Panc1 (cell line): Measurements from ENCODE around the gene FRMD4A. TPM values are rescaled to one million over a fixed set of nuclear protein-coding genes. Genes with fewer than 3 reads are reported as not detected.

Experiments
- ATAC-seq: fragments of 200-7000 bp; cut with Tn5 transposase; 2 replicates; pipeline ENCODE4 v1.9.1; 2020; ENCODE audit warnings: mild to moderate bottlenecking, moderate library complexity
- BruUV-seq: library from RNA; stranded (reverse); fragments of 400-500 nt; replicated peaks from 2 replicates; lab custom pipeline; 2021; lab: Mats Ljungman, UMichigan
- CTCF ChIA-PET: fragments of 300-600 bp; sonication (Branson Sonifier 250); formaldehyde crosslinking; loops from one replicate; lab custom pipeline; 2022; ENCODE audit warnings: antibody characterized with exemption; lab: Charles Lee
- POLR2A ChIA-PET: fragments of 300-600 bp; sonication (Branson Sonifier 250); formaldehyde crosslinking; loops from one replicate; lab custom pipeline; 2022; ENCODE audit warnings: antibody characterized with exemption; lab: Charles Lee
- DNase-seq: peaks from one replicate; pipeline ENCODE4 v3.0.0-alpha.2; 2010; ENCODE audit warnings: low read depth, low spot score
- H3K27ac ChIP-seq: 2 replicates; pipeline ENCODE4 v1.5.1; 2011; ENCODE audit warnings: mild to moderate bottlenecking, low read length, inconsistent platforms
- H3K27me3 ChIP-seq: fragments of 200-500 bp; sonication (Bioruptor generic); 2 replicates; pipeline ENCODE4 v1.6.0; 2014; ENCODE audit warnings: low read length, inconsistent platforms; ENCODE audit not compliant: control insufficient read depth, insufficient read depth
- H3K36me3 ChIP-seq: fragments of 200-500 bp; sonication (Bioruptor generic); 2 replicates; pipeline ENCODE4 v1.5.1; 2014; ENCODE audit warnings: inconsistent platforms, mild to moderate bottlenecking, low read length, moderate library complexity; ENCODE audit not compliant: control insufficient read depth, insufficient read depth
- H3K4me1 ChIP-seq: 2 replicates; pipeline ENCODE4 v1.5.1; 2011; ENCODE audit warnings: inconsistent platforms, mild to moderate bottlenecking, low read length, moderate library complexity; ENCODE audit not compliant: control insufficient read depth, insufficient read depth
- H3K4me3 ChIP-seq, 2 experiments: 2 replicates each; pipeline ENCODE4 v1.5.1; 2011 to 2012; ENCODE audit warnings: low read depth in 2 of 2, low read length in 2 of 2, mild to moderate bottlenecking in 2 of 2, inconsistent platforms in 1 of 2, moderate library complexity in 1 of 2
- H3K9me3 ChIP-seq: fragments of 200-500 bp; sonication (Bioruptor generic); 2 replicates; pipeline ENCODE4 v1.5.1; 2014; ENCODE audit warnings: low read depth, mild to moderate bottlenecking, inconsistent platforms, low read length, moderate library complexity; ENCODE audit not compliant: control insufficient read depth, insufficient read depth
- CTCF ChIP-seq: fragments of 450-650 bp; IDR thresholded peaks from 2 replicates; pipeline ENCODE4 v1.5.1; 2017; ENCODE audit warnings: mild to moderate bottlenecking
- POLR2AphosphoS5 ChIP-seq: IDR thresholded peaks from 2 replicates; pipeline ENCODE4 v1.6.1; 2012; ENCODE audit warnings: mild to moderate bottlenecking, low read depth, low read length, moderate library complexity
- SIN3A ChIP-seq: IDR thresholded peaks from 2 replicates; pipeline ENCODE4 v1.6.1; 2012; ENCODE audit warnings: low read depth, mild to moderate bottlenecking, low read length, moderate library complexity, borderline replicate concordance; ENCODE audit not compliant: insufficient read depth
- TCF7L2 ChIP-seq: IDR thresholded peaks from 2 replicates; pipeline ENCODE4 v1.6.1; 2011; ENCODE audit warnings: mild to moderate bottlenecking, low read depth, low read length, inconsistent platforms
- in situ Hi-C: cut with HindIII; loops from 2 replicates; pipeline ENCODE4 v1.10.0; 2016; ENCODE audit warnings: low sequenced_read_pairs, low pct_unique_long_range_greater_than_20kb
- intact Hi-C: fragments of 100-400 bp; cut with micrococcal nuclease; formaldehyde crosslinking; loops from one replicate; pipeline ENCODE4 v1.10.0; 2022; ENCODE audit not compliant: unreplicated experiment
- total RNA-seq: library from RNA; stranded (reverse); gene quantifications from one replicate; pipeline ENCODE4 v1.2.1, GENCODE V29; 2021; ENCODE audit not compliant: unreplicated experiment
- TF ChIP-seq, protein P1 (sequence below), 2 experiments: IDR thresholded peaks; 2 replicates each; pipeline ENCODE4 v1.6.1; 2011 to 2012; ENCODE audit warnings: low read depth in 2 of 2, control low read depth in 1 of 2, low read length in 1 of 2, mild to moderate bottlenecking in 1 of 2, moderate library complexity in 1 of 2; ENCODE audit not compliant: insufficient read depth in 1 of 2

FRMD4A gene
- total RNA-seq, 1 experiment from 2014 or later, result 7.1 TPM

DNA sequence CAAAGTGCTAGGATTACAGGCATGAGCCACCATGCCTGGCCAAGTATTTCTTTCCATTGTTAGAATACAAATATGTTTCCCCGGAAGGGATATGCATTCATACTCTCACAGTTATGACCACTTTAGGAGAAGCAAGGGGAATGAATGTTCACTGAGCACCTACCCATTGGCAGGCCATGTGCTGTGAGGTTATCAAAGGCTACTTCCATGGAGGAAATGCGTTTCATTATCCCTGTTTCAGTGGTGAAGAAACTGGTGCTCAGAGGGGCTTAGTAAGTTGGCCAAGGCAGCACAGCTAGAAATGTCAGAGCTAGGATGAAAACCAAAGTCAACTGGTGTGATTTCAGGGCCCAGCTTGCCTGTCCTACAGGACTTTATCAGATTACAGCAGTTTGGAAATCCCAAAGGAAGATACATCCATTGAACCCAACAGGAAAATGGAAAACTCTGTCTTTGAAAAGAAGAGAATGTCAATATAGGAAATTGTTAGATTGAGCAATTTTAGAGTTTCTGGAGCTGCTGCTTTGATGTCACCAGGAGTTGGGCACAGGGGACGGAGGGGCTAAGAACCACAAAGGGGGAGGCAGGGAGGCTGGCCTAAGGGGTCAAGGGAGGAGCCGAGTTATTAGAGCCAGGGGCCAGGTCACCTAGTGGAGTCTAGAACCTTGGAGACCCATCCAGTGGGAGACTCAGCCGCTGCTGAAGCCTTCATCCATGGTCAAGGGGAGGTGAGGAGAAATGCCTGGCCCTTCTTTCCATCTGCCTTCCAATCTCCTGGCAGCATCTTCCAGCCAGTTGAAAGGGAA, 319.8 kb downstream of the FRMD4A start:
- Histone ChIP-seq H3K27me3 (peaks cover 2% of the 10 kb centered on the region; the same call in 1 of the 2 replicates), H3K27ac (no peak overlapping the region), H3K9me3 (no peaks in the 10 kb centered on the region), H3K36me3 (no peaks in the 10 kb centered on the region), H3K4me1 (peaks cover 3% of the 10 kb centered on the region; the same call in 1 of the 2 replicates), H3K4me3 (no peak overlapping the region)
- DNase-seq, result no peak
- no peak for ATAC-seq
- TF ChIP-seq POLR2AphosphoS5 (no peak), TCF7L2 (no peak), SIN3A (no peak), CTCF (no peak)
- TF ChIP-seq, protein P1, sequence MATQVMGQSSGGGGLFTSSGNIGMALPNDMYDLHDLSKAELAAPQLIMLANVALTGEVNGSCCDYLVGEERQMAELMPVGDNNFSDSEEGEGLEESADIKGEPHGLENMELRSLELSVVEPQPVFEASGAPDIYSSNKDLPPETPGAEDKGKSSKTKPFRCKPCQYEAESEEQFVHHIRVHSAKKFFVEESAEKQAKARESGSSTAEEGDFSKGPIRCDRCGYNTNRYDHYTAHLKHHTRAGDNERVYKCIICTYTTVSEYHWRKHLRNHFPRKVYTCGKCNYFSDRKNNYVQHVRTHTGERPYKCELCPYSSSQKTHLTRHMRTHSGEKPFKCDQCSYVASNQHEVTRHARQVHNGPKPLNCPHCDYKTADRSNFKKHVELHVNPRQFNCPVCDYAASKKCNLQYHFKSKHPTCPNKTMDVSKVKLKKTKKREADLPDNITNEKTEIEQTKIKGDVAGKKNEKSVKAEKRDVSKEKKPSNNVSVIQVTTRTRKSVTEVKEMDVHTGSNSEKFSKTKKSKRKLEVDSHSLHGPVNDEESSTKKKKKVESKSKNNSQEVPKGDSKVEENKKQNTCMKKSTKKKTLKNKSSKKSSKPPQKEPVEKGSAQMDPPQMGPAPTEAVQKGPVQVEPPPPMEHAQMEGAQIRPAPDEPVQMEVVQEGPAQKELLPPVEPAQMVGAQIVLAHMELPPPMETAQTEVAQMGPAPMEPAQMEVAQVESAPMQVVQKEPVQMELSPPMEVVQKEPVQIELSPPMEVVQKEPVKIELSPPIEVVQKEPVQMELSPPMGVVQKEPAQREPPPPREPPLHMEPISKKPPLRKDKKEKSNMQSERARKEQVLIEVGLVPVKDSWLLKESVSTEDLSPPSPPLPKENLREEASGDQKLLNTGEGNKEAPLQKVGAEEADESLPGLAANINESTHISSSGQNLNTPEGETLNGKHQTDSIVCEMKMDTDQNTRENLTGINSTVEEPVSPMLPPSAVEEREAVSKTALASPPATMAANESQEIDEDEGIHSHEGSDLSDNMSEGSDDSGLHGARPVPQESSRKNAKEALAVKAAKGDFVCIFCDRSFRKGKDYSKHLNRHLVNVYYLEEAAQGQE (IDR thresholded peaks at IDR 0.05; ENCODE audit: insufficient read depth in 1 of 2, low read depth in 2 of 2, low read length in 1 of 2), result no peak
- ChIA-PET POLR2A (no interaction called here), CTCF (interaction anchor here (0.7 kb wide), 1 partner anchor 256 kb away, joined by 6 read pairs; no protein-coding TSS in a partner anchor)
- in situ Hi-C loops, result no loop called here
- BruUV-seq, result no TSS peak
- intact Hi-C loops, result no loop called here

- Histone ChIP-seq H3K4me3 (peak overlapping the region; percentile 30 to 67; a peak in 3 of 4 replicates), H3K27me3 (peaks cover 2% of the 10 kb centered on the region; the same call in 1 of the 2 replicates), H3K4me1 (peaks cover 3% of the 10 kb centered on the region; the same call in 1 of the 2 replicates), H3K36me3 (no peaks in the 10 kb centered on the region), H3K9me3 (no peaks in the 10 kb centered on the region), H3K27ac (peak overlapping the region; percentile 48; the same call in 1 of the 2 replicates)
- DNase-seq (no peak), ATAC-seq (0 out of 2 replicates have a peak, but pooled peaks have one; percentile 22)
- no TSS peak for BruUV-seq
- intact Hi-C loops, result no loop called here
- TF ChIP-seq TCF7L2, result no peak
- TF ChIP-seq, protein P1 (IDR thresholded peaks at IDR 0.05; ENCODE audit: insufficient read depth in 1 of 2, low read depth in 2 of 2, low read length in 1 of 2), result no peak
- no peak for TF ChIP-seq CTCF
- no peak for TF ChIP-seq SIN3A
- TF ChIP-seq POLR2AphosphoS5, result no peak
- in situ Hi-C loops, result no loop called here
- ChIA-PET POLR2A (no interaction called here), CTCF (no interaction called here)
Measured at GRCh38 chr10:14010101-14010558, 320.6 kb downstream of the FRMD4A start.
